Gastroesophageal sphincter (tissue), 2 donors: ENCODE data around the gene CENATAC.

Source experiments
- POLR2A ChIP-seq, 2 donors: fragments of 450-650 bp; IDR thresholded peaks; one replicate each; pipeline ENCODE4 v1.6.1; 2017; ENCODE audit warnings: antibody characterized with exemption in 2 of 2, mild to moderate bottlenecking in 2 of 2, moderate library complexity in 1 of 2
- POLR2AphosphoS5 ChIP-seq: sonication (generic); formaldehyde crosslinking; IDR thresholded peaks from one replicate; pipeline ENCODE4 v1.6.1; 2017; ENCODE audit warnings: antibody characterized with exemption

DNA sequence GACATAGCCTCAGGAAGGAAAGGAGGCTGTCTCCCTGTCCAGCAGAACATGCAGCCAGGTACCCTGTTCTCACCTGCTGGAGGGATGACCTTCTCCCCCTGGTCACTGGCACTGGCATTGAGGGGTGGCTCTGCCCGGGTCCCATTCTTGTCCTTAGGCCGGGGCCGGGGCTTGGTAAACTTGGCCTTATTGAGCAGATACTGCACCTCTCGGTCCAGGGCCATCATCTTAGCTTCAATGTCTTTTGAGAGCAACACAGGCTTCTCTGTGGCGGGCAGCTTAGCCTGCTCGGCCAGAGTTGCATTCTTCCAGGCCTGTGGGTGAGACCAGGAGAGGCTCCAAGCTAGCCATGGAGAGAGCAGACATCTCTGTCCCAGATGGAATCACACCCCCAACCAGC lies 48.6 kb downstream of the CENATAC start:
- TF ChIP-seq POLR2AphosphoS5 (no peak), POLR2A (IDR thresholded peaks at IDR 0.05) (no peak)
